Progenitor cell of endocrine pancreas (in vitro differentiated cells): ENCODE measurements around the gene MYBPC3. TPM values are rescaled to one million over a fixed set of nuclear protein-coding genes. Genes with fewer than 3 reads are reported as not detected.

Experiments
- DNase-seq: peaks from one replicate; pipeline ENCODE4 v3.0.0; 2021; ENCODE audit warnings: low spot score; ENCODE audit not compliant: unreplicated experiment
- H3K27ac Mint-ChIP-seq: 2 replicates; pipeline ENCODE4 v1.8.0; 2021; ENCODE audit warnings: mild to moderate bottlenecking, moderate library complexity, mixed read lengths
- H3K27me3 Mint-ChIP-seq: 2 replicates; pipeline ENCODE4 v1.8.0; 2021; ENCODE audit warnings: mixed read lengths
- H3K36me3 Mint-ChIP-seq: 2 replicates; pipeline ENCODE4 v1.8.0; 2022; ENCODE audit warnings: mixed read lengths; ENCODE audit not compliant: insufficient read depth
- H3K4me1 Mint-ChIP-seq: 2 replicates; pipeline ENCODE4 v1.8.0; 2021; ENCODE audit warnings: low read depth, mixed read lengths
- H3K4me3 Mint-ChIP-seq: 2 replicates; pipeline ENCODE4 v1.8.0; 2021; ENCODE audit warnings: low read depth, mild to moderate bottlenecking, moderate library complexity, mixed read lengths
- H3K9me3 Mint-ChIP-seq: 2 replicates; pipeline ENCODE4 v1.8.0; 2021; ENCODE audit warnings: low read depth, mixed read lengths
- total RNA-seq: library from RNA; stranded (reverse); gene quantifications from 2 replicates; pipeline ENCODE4 v1.2.1, GENCODE V29; 2021
- TF ChIP-seq, protein P1 (sequence below): fragments of 200-600 bp; sonication (generic); IDR thresholded peaks from one replicate; pipeline ENCODE4 v1.5.0; 2021; ENCODE audit warnings: antibody characterized with exemption, mild to moderate bottlenecking; ENCODE audit not compliant: unreplicated experiment

Gene MYBPC3
- total RNA-seq, 1 donor from 2014 or later, result 0.10 TPM

DNA sequence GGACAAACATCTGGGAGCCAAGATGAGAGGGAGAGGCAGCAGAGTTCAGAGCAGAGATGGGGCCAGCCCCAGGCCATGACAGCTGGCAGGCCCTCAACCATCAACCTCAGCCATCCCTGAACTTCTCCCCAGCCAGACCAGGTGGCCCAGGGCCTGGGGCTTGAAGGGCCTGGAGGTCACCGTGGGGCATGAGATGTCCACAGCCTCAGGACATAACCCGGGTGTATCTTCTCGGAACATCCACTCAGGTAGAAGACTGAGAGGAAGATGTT, 43.5 kb upstream of the MYBPC3 start:
- Mint-ChIP-seq H3K27ac (no peak overlapping the region), H3K9me3 (no peaks in the 10 kb centered on the region), H3K4me3 (no peak overlapping the region), H3K27me3 (no peaks in the 10 kb centered on the region), H3K36me3 (no peaks in the 10 kb centered on the region), H3K4me1 (peaks cover 4% of the 10 kb centered on the region)
- TF ChIP-seq, protein P1, sequence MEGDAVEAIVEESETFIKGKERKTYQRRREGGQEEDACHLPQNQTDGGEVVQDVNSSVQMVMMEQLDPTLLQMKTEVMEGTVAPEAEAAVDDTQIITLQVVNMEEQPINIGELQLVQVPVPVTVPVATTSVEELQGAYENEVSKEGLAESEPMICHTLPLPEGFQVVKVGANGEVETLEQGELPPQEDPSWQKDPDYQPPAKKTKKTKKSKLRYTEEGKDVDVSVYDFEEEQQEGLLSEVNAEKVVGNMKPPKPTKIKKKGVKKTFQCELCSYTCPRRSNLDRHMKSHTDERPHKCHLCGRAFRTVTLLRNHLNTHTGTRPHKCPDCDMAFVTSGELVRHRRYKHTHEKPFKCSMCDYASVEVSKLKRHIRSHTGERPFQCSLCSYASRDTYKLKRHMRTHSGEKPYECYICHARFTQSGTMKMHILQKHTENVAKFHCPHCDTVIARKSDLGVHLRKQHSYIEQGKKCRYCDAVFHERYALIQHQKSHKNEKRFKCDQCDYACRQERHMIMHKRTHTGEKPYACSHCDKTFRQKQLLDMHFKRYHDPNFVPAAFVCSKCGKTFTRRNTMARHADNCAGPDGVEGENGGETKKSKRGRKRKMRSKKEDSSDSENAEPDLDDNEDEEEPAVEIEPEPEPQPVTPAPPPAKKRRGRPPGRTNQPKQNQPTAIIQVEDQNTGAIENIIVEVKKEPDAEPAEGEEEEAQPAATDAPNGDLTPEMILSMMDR, result no peak
- DNase-seq, result no peak

DNA sequence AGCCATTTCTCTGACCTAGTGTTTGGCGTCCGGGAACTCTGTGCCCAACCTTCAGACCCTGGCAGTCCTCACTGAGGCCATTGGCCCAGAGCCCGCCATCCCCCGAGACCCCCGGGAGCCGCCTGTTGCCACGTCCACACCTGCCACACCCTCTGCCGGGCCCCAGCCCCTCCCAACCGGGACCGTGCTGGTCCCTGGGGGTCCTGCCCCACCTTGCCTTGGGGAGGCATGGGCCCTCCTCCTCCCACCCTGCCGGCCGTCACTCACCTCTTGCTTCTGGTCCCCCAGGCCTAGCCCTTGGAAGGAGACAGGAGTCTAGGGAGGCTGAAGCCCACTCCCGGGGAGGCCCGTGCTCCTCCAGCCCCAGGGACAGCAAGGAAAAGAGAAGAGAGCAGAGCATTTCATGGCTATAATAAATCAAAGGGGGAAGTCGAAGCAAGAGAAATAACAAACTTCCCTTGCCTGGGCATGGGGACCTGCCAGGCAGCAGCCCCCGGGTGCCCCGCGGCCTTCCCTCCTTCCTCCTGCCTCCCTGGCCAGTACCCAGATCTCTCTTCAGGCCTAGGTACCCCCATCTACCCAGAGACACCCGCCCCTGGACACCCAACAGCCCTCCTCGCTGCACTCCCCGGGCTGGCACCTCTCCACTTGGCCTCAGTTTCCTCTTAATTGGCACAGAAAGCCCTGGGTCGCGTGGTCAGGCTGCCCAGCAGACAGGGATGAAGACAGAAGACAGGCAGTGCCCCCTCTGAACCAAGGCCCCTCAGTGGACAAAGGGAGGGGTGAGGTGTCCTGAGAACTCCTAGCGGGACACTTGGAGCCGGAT, 42.9 kb upstream of the MYBPC3 start:
- Mint-ChIP-seq H3K36me3 (no peaks in the 10 kb centered on the region), H3K4me1 (peaks cover 1% of the 10 kb centered on the region), H3K27me3 (no peaks in the 10 kb centered on the region), H3K9me3 (no peaks in the 10 kb centered on the region), H3K27ac (no peak overlapping the region), H3K4me3 (no peak overlapping the region)
- TF ChIP-seq, protein P1, result no peak
- no peak for DNase-seq

GRCh38 chr11:47394322-47395222, 42.1 kb upstream of the MYBPC3 start:
- TF ChIP-seq, protein P1, result no peak
- H3K9me3 Mint-ChIP-seq, result no peaks in the 10 kb centered on the region
- H3K4me3 Mint-ChIP-seq, result no peak overlapping the region
- H3K36me3 Mint-ChIP-seq, result no peaks in the 10 kb centered on the region
- H3K27me3 Mint-ChIP-seq, result no peaks in the 10 kb centered on the region
- H3K27ac Mint-ChIP-seq, result no peak overlapping the region
- DNase-seq, result no peak
- no peaks in the 10 kb centered on the region for H3K4me1 Mint-ChIP-seq

GRCh38 chr11:47394050-47394321, 41.5 kb upstream of the MYBPC3 start:
- Mint-ChIP-seq H3K9me3 (no peaks in the 10 kb centered on the region), H3K4me3 (no peak overlapping the region), H3K27me3 (no peaks in the 10 kb centered on the region), H3K36me3 (no peaks in the 10 kb centered on the region), H3K27ac (no peak overlapping the region), H3K4me1 (no peaks in the 10 kb centered on the region)
- DNase-seq, result no peak
- TF ChIP-seq, protein P1, result no peak

DNA sequence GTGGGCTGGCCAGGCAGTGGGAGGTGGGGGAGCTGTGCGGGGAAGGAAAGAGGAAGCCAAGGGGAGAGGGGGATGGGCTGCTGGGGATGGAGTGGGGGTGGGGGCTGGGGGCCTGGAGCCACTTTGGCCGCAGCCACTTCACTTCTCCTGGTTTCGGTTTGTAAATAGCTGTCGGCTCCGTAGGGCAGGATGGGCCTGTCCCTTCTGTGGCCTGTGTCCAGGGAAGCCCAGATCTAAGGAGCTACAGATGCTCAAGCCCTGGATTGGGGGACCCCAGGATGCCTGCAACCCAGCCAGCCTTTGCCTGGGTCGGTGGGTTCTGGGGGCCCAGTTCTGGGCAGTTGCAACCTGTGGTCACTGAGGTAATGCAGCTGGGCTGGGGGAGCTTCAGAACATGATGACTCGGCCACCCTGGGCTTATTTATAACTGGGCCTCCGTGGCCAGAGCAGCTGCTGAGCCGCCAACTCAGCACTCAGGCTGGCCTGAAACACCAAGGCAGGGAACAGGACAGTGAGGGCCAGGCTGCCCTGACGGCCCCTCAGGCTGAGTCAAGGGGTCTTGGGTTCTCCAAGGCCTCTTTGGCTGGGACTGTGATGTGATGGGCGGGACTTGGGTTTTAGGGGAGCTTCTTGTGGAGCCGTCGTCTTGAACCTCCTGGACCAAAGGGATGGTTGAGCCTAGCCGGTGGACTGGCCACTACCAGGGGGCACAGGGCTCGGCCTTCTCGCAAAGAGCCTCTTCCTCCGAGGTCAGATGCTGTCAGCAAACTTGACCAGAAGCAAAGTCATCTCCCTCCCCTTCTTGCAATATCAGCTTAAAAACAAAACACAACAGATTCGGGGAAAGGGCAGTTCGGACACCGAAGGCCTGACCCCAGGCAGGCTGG, 40.9 kb upstream of the MYBPC3 start:
- no peaks in the 10 kb centered on the region for H3K9me3 Mint-ChIP-seq
- H3K36me3 Mint-ChIP-seq, result no peaks in the 10 kb centered on the region
- no peaks in the 10 kb centered on the region for H3K27me3 Mint-ChIP-seq
- DNase-seq, result no peak
- no peak overlapping the region for H3K4me3 Mint-ChIP-seq
- no peak overlapping the region for H3K27ac Mint-ChIP-seq
- no peaks in the 10 kb centered on the region for H3K4me1 Mint-ChIP-seq
- TF ChIP-seq, protein P1, result no peak
